Stimulated activated CD4-positive, alpha-beta T cell treated with anti-CD3 and anti-CD28 coated beads, Interleukin-1b, Interleukin-23, amount 100 ng/mL, for 48 hours (primary cell): ENCODE results near the gene PHF21B.
"Not testable (repeated sequence)": the region's sequence is repeated elsewhere in the genome, so short reads cannot be mapped to it uniquely, and the experiment has no call there.

Experiments
- DNase-seq: peaks from one replicate; pipeline ENCODE4 v3.0.0-alpha.2; 2020

The PHF21B gene

DNA sequence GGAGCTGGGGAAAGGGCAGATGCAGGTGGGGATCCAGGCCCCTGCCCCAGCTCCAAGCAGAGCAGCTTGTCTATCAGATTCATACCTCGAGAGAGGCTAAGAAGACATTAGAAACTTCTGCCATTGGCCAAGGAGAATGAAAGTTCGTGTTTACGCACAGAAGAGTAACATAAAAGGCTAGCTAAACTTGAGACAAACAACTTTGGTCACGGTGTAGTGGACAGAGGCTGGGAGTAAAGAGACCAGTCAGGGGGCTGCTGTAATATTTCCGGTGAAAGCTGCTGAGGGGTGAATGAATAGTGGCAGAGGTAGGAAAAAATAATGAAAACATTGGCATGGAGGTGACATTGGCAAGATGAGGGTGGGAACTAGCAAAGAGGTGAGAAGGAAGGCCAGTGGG lies 22.9 kb downstream of the PHF21B start:
- no peak for DNase-seq

DNA sequence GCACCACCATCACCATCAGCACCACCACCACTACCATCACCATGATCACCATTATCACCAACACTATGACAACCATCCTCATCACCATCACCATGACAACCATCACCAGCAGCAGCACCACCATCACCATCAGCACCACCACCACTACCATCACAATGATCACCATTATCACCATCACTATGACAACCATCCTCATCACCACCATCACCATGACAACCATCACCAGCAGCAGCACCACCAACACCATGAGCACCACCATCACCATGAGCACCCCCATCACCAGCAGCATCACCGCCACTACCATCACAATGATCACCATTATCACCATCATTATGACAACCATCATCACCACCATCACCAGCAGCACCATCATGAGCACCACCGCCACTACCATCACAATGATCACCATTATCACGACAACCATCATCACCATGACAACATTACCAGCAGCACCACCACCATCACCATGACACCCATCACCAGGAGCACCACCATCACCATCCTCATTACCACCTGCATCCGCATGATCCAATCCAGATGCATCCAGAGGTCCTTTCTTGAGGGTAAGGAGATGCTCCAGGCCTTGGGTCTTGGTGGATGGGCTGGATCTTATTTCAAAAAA lies 23.8 kb downstream of the PHF21B start:
- DNase-seq, result no peak

DNA sequence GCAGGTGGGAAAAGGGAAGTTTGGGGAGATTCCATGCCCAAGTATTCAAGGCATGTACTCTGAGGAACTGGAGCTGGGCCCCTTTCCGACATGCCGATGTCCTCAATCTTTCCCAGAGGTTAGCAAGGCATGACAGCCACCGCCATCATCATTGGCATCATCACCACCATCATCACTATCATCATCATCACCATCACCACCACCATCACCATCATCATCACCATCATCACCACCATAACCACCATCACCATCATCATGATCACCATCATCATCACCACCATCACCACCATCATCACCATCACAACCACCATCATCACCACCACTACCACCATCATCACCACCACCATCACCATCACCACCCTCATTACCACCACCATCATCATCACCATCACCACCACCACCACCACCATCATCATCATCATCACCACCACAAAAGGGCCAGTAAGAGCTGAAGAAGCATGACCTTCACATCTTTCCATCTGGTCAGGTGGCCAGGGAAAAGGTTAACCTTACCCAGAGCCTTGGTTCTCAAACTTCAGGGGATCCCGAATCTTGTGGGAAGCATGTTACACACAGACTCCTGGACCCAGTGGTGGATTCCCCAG lies 25.8 kb downstream of the PHF21B start:
- DNase-seq, result no peak

DNA sequence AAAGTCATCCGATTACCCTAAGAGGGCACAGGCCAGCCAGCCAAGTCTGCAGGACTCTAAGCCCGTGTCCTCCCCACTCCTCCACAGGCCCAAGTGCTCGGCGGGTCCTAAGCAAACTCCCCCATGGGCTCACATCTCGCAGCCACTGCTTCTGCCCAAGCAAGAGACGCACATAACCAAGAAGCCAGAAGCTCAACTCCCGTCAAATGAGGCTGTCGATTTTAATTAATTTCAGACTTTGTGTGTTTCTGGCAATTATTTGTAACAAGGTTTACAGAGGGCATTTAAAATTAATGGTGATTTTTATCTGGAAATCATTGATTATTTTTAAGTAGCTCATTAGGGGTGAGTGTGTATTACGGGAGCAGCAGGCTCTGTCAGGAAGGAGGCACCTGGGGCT lies 27.4 kb downstream of the PHF21B start:
- no peak for DNase-seq

DNA sequence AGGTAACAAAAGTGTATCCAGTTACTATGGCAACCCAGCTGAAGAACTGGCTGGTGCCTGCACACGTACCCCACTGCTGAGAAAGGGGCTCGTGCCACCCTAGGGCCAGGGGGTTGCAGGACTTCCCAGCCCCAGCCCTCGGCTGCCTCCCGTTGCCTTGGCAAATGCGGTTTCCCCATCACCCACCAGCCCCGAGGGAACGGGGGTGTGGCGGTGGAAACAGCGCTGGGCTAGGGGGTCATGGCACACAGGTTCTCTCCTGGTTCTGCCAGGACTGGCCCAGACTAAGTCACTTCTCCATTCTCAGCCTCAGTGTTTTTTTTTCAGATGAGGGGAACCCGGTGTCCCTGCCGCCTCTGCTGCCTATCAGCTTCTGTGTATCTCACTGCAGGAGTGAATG lies 27.9 kb downstream of the PHF21B start:
- no peak for DNase-seq

DNA sequence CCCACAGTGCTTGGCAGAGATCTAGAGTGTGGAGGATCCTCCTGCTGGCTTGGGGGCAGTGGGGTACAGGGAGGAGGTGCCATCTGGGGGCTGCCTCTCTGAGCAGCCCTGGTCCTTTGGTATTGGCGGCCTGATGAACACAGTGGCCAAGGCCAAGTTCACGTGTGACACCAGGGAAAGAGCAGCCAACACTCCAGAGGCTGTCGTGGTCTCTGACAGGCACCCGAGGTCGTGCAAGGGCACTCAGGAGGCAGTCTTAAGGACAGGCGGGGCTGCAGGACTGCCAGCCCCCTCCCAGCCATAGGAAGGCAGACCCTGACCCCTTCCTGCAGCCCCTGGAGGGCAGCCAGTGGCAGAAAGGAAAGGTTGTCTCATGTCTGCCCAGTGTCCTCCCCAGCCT lies 30.7 kb downstream of the PHF21B start:
- DNase-seq, result no peak

DNA sequence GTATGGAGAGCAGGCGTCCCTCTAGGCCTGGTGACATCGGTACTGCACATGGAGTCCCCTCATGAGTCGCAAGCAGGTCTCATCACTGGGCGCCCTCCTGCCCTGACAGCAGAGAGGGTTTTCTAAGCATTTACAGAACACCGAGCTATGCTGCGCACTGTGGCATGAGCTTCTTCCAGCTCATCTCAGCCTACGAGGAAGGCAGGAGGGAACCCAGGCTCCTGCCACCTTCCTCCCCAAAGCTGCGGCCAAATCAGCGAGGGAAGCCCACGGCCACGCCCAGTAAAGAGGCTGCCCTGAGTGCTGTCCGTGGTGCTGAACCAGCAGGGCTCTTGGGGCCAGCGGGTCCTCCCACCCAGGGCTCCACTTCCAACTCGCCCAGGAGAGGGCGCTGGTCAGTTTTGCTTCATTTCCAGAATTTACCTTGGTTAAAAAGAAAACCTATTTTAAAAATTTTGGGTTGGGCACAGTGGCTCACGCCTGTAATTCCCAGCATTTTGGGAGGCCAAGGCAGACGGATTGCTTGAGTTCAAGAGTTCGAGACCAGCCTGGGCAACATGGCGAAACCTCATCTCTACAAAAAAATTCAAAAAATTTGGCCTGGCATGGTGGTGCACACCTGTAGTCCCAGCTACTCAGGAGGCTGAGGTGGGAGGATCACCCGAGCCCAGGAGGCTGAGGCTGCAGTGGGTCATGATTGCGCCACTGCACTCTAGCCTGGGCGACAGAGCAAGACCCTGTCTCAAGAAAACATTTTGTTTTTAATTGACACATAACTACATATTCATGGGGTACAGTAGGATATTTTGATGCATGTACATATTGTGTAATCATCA lies 34.2 kb downstream of the PHF21B start:
- DNase-seq, result peak; percentile 82

DNA sequence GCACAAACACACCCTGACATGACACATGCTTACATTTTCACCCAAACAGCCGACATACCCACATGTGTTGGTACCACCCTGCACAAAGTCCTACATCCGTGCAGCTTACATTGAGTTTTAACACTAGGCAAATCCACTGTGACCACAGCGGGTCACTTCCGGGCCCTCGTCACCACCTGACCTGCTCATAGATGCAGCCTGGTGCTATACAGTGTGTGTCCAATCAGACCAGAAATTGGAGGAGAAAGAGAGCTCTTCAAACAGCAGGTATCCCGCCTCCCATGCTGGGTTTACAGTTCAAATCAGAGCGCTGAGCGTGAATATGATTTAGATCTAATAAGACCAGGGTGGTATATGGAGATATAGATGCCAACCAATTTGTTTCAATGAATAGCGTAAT lies 35.4 kb downstream of the PHF21B start:
- no peak for DNase-seq

DNA sequence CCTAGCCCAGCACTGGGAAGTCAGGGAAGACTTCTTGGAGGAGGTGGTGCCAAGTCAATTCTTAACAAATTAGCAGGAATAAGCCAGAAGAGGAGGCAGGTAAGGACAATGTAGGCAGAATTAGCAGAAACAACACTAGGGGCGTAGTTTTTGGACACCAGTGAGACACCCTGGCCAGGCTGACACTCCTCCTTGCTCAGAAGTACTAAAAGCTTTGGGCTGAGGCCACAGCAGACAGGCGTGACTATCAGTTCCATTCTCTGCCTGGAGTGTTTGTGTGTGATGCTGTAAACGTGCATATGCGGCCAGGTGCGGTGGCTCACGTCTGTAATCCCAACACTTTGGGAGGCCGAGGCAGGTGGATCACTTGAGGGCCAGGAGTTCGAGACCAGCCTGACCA lies 36.0 kb downstream of the PHF21B start:
- no peak for DNase-seq

GRCh38 chr22:44972363-44973083 lies 37.3 kb downstream of the PHF21B start:
- DNase-seq, result peak; percentile 13

GRCh38 chr22:44971651-44972362 lies 38.0 kb downstream of the PHF21B start:
- no peak for DNase-seq

DNA sequence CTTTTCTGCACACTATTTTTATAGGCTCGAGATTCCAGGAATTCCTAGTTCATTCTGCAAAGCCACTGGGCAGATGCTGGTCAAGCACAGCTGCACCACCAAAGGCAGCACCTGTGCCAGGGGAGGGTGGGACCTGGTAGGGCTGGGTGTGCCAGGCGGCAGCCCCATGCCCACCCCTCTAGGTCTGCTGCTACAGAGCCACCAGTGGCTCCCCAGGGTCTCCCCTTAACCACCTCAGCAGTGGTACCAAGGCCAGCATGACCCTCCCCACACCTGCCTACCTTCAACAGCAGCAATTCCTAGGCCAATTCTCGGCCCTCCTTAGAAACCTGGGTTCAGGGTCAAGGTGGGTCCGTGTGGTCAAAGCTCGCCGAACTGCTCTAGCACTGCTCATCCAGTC lies 39.5 kb downstream of the PHF21B start:
- DNase-seq, result no peak

GRCh38 chr22:44969817-44970216 lies 40.0 kb downstream of the PHF21B start:
- no peak for DNase-seq

GRCh38 chr22:44968736-44969135 lies 41.1 kb downstream of the PHF21B start:
- no peak for DNase-seq

- DNase-seq, result no peak
Observed at GRCh38 chr22:44965171-44965570, 44.6 kb downstream of the PHF21B start.

DNA sequence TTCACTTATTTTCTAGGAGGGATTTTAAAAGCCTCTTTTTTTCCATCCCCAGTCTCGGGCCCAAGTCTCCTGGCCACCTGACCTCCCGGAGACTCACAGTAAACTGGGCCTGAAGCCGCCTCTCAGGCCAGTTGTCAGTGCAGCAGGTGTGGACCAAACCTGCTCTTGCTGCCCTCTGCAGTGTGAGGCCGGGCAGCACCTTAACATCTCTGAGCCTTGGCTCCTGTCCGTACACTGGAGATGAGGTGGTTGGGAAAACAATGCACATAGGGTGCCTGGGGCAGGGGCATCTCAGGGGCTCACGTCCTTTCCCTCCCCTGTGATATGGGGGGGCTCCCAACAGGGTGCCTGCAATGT lies 45.1 kb downstream of the PHF21B start:
- DNase-seq, result no peak

GRCh38 chr22:44963832-44964721 lies 45.7 kb downstream of the PHF21B start:
- DNase-seq, result no peak

DNA sequence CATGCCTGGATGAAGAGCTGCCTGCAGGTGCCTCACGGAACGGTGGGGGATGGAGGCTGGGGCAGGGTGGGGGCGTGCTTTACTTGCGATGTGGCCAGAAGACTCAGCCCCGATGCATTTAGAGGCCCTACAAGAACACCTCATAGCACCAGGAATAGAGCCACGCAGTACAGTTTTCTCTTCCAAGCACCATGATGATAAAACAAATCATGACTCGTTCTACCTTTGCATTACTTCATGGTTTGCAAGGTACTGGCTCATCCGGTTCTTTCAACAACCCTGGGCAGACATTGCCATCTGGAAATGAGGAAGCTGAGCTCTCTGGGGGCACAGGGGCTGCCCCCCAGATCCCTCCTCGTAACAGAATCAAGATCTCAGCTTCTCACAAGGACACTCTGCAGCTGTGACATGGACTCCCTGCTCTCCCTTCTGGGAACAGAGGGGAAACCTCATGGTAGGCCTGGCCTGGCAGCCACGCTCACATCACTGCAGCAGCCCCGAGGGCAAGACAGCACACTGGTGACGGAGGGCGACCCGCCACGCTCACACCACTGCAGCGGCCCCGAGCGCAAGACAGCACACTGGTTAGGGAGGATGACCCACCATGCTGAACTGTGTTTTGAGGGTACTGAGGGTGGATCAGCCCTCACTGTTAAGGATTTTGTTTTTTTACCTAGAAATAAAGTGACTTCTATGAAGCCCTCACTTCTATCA lies 46.9 kb downstream of the PHF21B start:
- no peak for DNase-seq

DNA sequence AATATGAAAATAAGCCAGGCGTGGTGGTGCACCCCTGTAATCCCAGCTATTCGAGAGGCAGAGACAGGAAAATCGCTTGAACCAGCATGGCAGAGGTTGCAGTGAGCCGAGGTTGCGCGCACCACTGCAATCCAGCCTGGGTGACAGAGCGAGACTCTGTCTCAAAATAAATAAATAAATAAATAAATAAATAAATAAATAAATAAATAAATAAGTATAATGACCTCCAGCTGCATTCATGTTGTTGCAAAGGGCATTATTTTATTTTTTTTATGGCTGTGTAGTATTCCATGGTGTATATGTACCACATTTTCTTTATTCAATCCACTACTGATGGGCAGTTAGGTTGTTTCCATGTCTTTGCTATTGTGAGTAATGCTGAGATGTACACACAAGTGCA lies 48.1 kb downstream of the PHF21B start:
- DNase-seq, result not testable (repeated sequence)

- no peak for DNase-seq
Observed at GRCh38 chr22:44956840-44957767, 52.7 kb downstream of the PHF21B start.
